Neural crest cell (in vitro differentiated cells): ENCODE measurements around the gene POU2F3. TPM values are rescaled to one million over a fixed set of nuclear protein-coding genes. Genes with fewer than 3 reads are reported as not detected.
A peak's percentile ranks its signal among the peaks of the same experiment; 100 is the strongest.

Experiments
- DNase-seq: peaks from one replicate; pipeline ENCODE4 v3.0.0; 2021; ENCODE audit warnings: low read depth, mixed read lengths, low spot score
- H3K27ac Mint-ChIP-seq: one replicate; pipeline ENCODE4 v1.8.0; 2021; ENCODE audit warnings: mild to moderate bottlenecking, mixed read lengths; ENCODE audit not compliant: unreplicated experiment
- H3K27me3 Mint-ChIP-seq: 2 replicates; pipeline ENCODE4 v1.8.0; 2021; ENCODE audit warnings: low read depth, mild to moderate bottlenecking, mixed read lengths
- H3K36me3 Mint-ChIP-seq: 2 replicates; pipeline ENCODE4 v1.8.0; 2021; ENCODE audit warnings: low read depth, mild to moderate bottlenecking, mixed read lengths
- H3K4me1 Mint-ChIP-seq: 2 replicates; pipeline ENCODE4 v1.8.0; 2021; ENCODE audit warnings: mixed read lengths
- H3K4me3 Mint-ChIP-seq: one replicate; pipeline ENCODE4 v1.8.0; 2021; ENCODE audit warnings: mild to moderate bottlenecking, mixed read lengths
- H3K9me3 Mint-ChIP-seq: 2 replicates; pipeline ENCODE4 v1.8.0; 2021; ENCODE audit warnings: mixed read lengths
- CTCF ChIP-seq: fragments of 200-600 bp; sonication (generic); conservative IDR thresholded peaks from 2 replicates; pipeline ENCODE4 v1.5.0; 2021; ENCODE audit warnings: antibody characterized with exemption, mild to moderate bottlenecking
- total RNA-seq: library from RNA; stranded (reverse); gene quantifications from 2 replicates; pipeline ENCODE4 v1.2.1, GENCODE V29; 2021

POU2F3 gene
- total RNA-seq, 1 donor from 2014 or later = not detected

- TF ChIP-seq CTCF = no peak
- Mint-ChIP-seq H3K4me1 (peaks cover 47% of the 10 kb centered on the region), H3K27ac (peak overlapping the region; percentile 12), H3K27me3 (no peaks in the 10 kb centered on the region), H3K9me3 (no peaks in the 10 kb centered on the region), H3K36me3 (no peaks in the 10 kb centered on the region), H3K4me3 (peak overlapping the region; percentile 86)
- no peak for DNase-seq
Measured at GRCh38 chr11:120339394-120339890, 99.5 kb downstream of the POU2F3 start.

- H3K4me3 Mint-ChIP-seq = no peak overlapping the region
- H3K36me3 Mint-ChIP-seq = no peaks in the 10 kb centered on the region
Measured at GRCh38 chr11:120340529-120340928, 100.6 kb downstream of the POU2F3 start.

GRCh38 chr11:120342226-120342625 lies 102.3 kb downstream of the POU2F3 start:
- H3K9me3 Mint-ChIP-seq = no peaks in the 10 kb centered on the region
- H3K4me1 Mint-ChIP-seq = peaks cover 51% of the 10 kb centered on the region
- no peak for TF ChIP-seq CTCF
- H3K36me3 Mint-ChIP-seq = no peaks in the 10 kb centered on the region
- DNase-seq = no peak
- no peak overlapping the region for H3K4me3 Mint-ChIP-seq
- no peaks in the 10 kb centered on the region for H3K27me3 Mint-ChIP-seq
- H3K27ac Mint-ChIP-seq = no peak overlapping the region

More at GRCh38 chr11:120340529-120340928, 100.6 kb downstream of the POU2F3 start:
- H3K9me3 Mint-ChIP-seq = no peaks in the 10 kb centered on the region
- H3K27ac Mint-ChIP-seq = no peak overlapping the region
- peaks cover 50% of the 10 kb centered on the region for H3K4me1 Mint-ChIP-seq
- TF ChIP-seq CTCF = no peak
- DNase-seq = no peak
- no peaks in the 10 kb centered on the region for H3K27me3 Mint-ChIP-seq

GRCh38 chr11:120342678-120343077 lies 102.7 kb downstream of the POU2F3 start:
- TF ChIP-seq CTCF = no peak
- Mint-ChIP-seq H3K9me3 (no peaks in the 10 kb centered on the region), H3K27ac (no peak overlapping the region), H3K4me3 (no peak overlapping the region), H3K27me3 (no peaks in the 10 kb centered on the region), H3K4me1 (peaks cover 52% of the 10 kb centered on the region), H3K36me3 (no peaks in the 10 kb centered on the region)
- DNase-seq = no peak

GRCh38 chr11:120343429-120343828 lies 103.5 kb downstream of the POU2F3 start:
- no peaks in the 10 kb centered on the region for H3K36me3 Mint-ChIP-seq
- H3K27ac Mint-ChIP-seq = no peak overlapping the region
- no peak overlapping the region for H3K4me3 Mint-ChIP-seq
- H3K4me1 Mint-ChIP-seq = peaks cover 47% of the 10 kb centered on the region
- no peak for TF ChIP-seq CTCF
- no peaks in the 10 kb centered on the region for H3K27me3 Mint-ChIP-seq
- no peak for DNase-seq
- H3K9me3 Mint-ChIP-seq = no peaks in the 10 kb centered on the region
